Posterior vena cava (tissue), 2 donors: ENCODE results near the gene MAST2. TPM values are rescaled to one million over a fixed set of nuclear protein-coding genes. Genes with fewer than 3 reads are reported as not detected.

Source experiments
- DNase-seq: peaks from one replicate; pipeline ENCODE4 v3.0.0-alpha.2; 2020; ENCODE audit warnings: low spot score
- intact Hi-C, 2 donors: fragments of 100-400 bp; cut with DNase I; formaldehyde crosslinking; loops; one replicate each; pipeline versions ENCODE4 v1.14.1 to v1.14.2; 2022 to 2023
- total RNA-seq, 2 donors: library from RNA; stranded (reverse); fragmentation: NEBNext Ultra II Directional; extraction: Animal tissue kit (Norgen Biotek cat#: 25700); gene quantifications; one replicate each; pipeline ENCODE4 v1.2.1, GENCODE V29; 2021
- donor health status: DM: yes; HTN: yes; CAD: no.
- donor health status: DM: yes; HTN: yes; CAD: no.

Gene MAST2
- total RNA-seq, 2 donors from 2014 or later = 35.4 to 44.9 TPM

- no peak for DNase-seq
- intact Hi-C loops = no loop called here
These were observed 199.2 kb downstream of the MAST2 start for GRCh38 chr1:46002551-46003150.

DNA sequence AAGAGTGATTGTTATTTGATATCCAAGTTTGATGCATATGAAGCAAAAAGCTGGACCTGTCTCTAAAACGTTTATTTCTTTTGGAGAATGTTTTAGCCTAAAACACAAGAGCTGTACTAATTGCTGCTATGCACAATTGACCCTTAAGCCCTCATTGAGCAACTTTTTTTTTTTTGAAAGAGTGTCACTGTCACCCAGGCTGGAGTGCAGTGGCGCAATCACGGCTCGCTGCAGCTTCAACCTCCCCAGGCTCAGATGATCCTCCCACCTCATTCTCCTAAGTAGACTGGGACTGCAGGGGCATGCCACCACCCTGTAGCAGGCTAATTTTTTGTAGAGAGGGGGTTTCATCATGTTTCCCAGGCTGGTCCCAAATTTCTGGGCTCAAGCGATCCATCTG, 199.9 kb downstream of the MAST2 start:
- no peak for DNase-seq
- intact Hi-C loops = no loop called here

DNA sequence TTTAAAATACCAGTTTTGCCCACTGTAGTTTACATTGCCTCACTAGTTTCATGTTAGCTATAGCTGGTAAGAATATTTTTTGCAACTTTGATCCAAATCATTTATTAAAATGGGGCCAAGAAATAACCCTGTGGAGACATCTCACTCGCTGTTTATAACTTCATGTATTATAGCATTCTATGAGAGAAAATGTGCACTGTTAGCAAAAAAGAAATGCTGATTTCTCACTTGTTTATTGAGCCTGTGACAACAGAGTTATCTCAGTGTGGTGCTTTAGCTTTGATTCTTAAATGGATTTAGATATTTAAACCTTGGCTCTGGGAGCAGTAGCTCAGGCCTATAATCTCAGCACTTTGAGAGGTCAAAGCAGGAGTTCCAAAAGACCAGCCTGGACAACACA, 201.1 kb downstream of the MAST2 start:
- intact Hi-C loops = no loop called here
- DNase-seq = no peak

- DNase-seq = no peak
- intact Hi-C loops = no loop called here
These were observed 202.2 kb downstream of the MAST2 start for GRCh38 chr1:46005594-46005993.

GRCh38 chr1:46008585-46008984, 205.2 kb downstream of the MAST2 start:
- no peak for DNase-seq
- intact Hi-C loops = no loop called here

- intact Hi-C loops = no loop called here
- DNase-seq = no peak
These were observed 207.2 kb downstream of the MAST2 start for GRCh38 chr1:46010611-46011010.

DNA sequence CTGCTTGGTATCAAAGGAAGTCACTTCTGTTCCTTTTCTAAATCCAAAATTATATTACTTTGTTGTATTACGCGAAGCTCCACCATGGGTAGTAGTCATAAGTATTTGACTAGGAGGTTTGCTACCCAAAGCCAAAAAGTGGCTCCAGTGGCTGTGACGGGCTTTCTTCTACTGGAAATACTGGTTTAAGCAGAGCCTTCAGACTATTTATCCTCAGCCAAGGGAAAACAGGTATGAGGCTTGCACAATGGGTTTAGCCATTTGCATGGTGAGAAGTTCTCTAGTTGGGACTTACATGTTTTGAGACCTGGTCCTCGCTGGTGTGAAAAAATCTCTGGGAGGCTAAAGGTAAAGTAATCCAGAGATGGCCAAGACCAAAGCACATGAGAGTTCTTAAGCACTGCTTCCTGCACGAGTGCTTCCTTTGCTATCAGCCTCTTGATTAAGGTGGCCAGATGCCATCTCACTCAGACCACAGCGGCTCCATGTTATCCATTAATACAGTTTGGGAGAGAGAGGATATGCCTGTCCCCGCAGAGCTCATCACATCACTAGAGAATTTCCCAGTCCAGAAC, 207.8 kb downstream of the MAST2 start:
- intact Hi-C loops = no loop called here
- no peak for DNase-seq

GRCh38 chr1:46012236-46012635, 208.8 kb downstream of the MAST2 start:
- no peak for DNase-seq
- intact Hi-C loops = no loop called here

DNA sequence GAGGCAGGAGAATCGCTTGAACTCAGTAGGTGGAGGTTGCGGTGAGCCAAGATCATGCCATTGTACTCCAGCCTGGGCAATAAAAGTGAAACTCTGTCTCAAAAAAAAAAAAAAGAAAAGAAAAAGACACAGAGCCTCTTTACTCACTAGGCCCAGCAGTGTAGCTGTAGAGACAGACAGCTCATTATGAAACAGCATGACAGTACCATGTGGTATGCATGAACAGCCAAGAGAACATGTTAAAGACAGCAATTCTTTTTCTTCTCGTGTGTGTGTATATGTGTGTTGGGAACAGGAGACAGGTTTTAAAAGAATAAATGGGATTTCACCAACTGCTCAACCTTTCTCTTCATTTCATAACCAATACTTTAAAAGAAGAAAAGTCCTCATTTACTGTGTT, 210.2 kb downstream of the MAST2 start:
- DNase-seq = no peak
- intact Hi-C loops = no loop called here

DNA sequence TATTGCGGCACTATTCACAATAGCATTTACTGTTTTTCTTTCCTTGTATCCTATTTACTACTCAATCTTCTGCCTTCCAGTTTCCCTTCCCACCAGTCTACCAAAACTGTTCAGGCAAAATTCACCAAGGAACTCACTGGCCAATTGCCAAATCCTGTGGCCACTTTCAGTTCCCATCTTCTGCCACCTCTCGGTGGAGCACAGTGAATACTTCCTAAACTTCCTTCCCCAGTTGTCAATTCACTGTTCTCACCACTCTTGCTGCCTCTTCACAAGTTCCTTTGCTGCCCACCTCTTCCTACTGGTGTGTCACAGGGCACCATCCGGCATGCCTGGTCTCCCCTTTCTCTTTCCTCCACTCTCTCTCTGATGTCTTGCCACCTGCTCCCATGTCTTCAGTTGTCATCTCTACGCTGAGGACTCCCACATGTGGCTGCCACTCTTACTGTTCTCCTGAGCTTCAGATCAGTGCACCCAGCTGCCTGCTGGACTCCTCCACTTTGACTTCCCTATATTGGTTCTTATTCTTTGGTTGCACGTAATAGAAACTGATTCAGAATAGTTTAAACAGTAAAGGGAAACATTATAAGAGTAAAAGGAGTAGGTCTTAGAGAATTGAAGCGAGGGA, 214.6 kb downstream of the MAST2 start:
- no peak for DNase-seq
- intact Hi-C loops = no loop called here

DNA sequence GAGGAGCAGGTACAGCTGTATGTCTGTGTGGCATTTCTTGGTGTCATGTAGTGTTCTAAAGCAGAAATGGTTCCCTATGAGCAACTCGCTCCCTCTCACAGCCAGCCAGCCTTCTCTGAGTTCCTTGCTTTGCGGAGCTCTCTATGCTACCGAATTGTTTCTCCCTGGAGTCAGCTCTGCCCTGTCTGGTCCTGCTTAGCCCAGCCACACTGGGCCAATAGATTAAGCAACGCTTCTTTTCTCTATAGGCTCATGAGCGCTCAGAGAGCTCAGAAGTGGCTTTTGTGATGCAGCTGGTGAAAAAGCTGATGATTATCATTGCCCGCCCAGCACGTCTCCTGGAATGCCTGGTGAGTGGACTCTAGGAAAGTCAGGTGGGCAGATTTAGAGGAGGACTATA, 215.9 kb downstream of the MAST2 start:
- intact Hi-C loops = no loop called here
- no peak for DNase-seq

DNA sequence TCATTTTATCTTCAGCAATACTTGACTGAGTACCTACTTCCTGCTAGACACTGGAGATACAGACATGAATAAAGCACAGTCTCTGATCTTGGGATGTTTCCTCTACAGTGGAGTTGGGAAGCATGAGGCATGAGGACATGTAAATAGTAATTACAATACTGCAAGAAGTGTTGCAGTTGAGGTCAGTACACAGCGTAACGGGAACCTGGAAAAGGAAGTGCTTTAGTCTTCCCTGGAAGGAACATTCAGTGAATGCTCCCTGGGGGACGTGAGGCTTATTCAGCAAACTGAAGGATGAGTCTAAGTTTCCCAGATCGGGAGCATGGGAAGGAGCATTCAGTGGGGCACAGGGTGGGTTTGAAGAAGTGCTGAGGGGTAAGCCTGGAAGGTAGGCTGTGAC, 216.6 kb downstream of the MAST2 start:
- intact Hi-C loops = no loop called here
- DNase-seq = no peak

DNA sequence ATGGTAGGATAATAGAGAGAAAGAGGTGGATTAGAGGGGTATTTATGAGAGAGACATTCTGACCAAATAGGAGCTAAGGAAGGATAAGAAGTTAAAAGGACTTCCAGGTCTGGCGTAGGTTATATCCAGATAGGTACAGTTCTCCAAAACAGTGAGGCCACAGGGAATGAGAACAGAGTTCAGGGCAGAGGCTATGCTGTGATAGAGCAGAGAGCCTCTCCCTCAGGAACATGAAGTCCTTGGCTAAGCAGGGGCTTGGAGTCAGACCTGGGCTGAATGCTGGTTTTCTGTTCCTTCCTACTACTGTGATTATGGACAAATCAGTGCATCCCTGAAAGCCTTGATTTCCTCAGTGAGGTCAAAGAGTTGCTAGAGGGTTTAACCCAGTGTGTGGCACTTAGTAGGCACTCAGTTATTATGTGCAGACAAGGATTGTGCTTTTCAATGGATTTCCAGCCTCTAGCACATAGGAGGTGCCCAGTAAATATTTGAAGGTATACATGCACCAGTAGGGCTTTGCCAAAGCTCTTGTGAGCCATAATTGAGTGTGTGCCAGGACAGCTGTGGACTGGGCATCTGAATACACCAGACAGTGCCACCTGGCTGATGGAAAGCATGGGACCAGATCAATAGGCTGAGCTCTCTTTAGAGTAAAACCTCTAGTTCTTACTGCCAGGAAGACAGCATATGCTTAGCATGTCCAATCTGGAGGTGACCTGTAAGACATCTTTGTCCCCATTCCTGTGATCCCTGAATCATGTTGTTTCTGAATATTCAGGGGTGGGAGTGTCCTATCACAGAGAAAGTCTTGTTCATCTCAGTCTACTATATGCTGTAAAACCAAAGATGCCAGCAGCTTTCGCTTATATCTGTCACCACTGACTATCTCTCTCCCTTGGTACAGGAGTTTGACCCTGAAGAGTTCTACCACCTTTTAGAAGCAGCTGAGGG, 217.9 kb downstream of the MAST2 start:
- no peak for DNase-seq

DNA sequence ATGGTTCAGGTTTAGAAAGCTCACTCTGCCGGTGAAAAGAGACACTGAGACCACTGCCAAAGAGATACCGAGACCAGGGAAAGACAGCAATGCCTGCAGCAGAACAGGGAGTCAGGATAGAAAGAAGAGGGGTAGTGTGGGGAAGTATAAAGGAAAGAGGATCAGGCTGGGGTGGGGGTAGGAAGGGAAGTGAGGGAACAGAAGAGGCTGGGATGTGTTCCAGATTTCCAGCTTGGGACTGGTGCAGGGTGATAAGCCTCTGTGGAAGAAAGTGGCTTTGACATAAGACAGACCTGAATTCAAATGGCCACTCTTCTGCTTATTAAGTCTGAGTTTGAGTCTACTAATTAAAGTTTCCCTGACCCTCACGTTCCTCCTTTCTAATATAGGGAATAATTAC, 223.1 kb downstream of the MAST2 start:
- intact Hi-C loops = no loop called here
- no peak for DNase-seq

More for the DNA sequence above, 217.9 kb downstream of the MAST2 start:
- intact Hi-C loops = no loop called here

GRCh38 chr1:46027788-46028573, 224.6 kb downstream of the MAST2 start:
- DNase-seq = no peak
- intact Hi-C loops = no loop called here

DNA sequence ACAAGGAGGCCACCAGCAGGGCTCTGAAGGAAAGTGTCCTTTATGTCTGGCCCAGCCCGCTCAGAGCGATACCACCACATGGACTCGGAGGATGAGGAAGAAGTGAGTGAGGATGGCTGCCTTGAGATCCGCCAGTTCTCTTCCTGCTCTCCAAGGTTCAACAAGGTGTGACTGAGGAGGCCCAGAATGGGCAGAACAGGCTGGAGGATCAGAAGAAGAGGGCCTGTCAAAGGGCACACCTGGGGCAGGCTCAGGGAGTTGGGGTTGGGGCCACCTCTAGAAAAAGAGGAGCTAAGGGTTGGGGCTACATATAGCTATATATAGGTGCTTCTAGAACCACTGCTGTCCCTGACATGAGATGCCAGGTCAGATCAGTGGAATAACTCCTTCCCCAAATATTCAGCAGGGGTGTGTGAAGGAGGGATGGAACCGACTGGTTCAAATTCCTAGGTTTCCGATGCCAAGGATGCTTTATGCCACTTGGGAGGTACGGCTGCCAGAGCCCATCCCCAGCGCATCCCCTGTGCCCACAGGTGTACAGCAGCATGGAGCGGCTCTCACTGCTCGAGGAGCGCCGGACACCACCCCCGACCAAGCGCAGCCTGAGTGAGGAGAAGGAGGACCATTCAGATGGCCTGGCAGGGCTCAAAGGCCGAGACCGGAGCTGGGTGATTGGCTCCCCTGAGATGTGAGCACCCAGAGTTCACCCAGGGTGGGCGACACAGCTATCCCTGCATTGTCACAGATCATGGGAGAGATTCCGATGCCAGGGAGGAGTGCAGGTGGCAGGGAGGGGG, 226.9 kb downstream of the MAST2 start:
- intact Hi-C loops = no loop called here
- no peak for DNase-seq

- no peak for DNase-seq
- intact Hi-C loops = no loop called here
These were observed 227.7 kb downstream of the MAST2 start for GRCh38 chr1:46030876-46031660.
